H1 (cell line): ENCODE data around the gene LMX1B. TPM values are rescaled to one million over a fixed set of nuclear protein-coding genes. Genes with fewer than 3 reads are reported as not detected.

ENCODE experiments used
- CTBP2 ChIP-seq: IDR thresholded peaks from 2 replicates; pipeline ENCODE4 v1.7.0; 2011; ENCODE audit warnings: borderline replicate concordance, mild to moderate bottlenecking, moderate library complexity, mixed read lengths, low read length; ENCODE audit not compliant: insufficient read depth, insufficient read length
- HDAC6 ChIP-seq: IDR thresholded peaks from one replicate; pipeline ENCODE4 v1.7.1; 2012; ENCODE audit warnings: low read depth, mild to moderate bottlenecking, inconsistent platforms, low read length, moderate library complexity
- JUND ChIP-seq: IDR thresholded peaks from 2 replicates; pipeline ENCODE4 v1.6.1; 2011; ENCODE audit warnings: mild to moderate bottlenecking, improper control_type of control experiment, low read length
- RBBP5 ChIP-seq: IDR thresholded peaks from 2 replicates; pipeline ENCODE4 v1.7.1; 2012; ENCODE audit warnings: low read depth, mild to moderate bottlenecking, inconsistent platforms, low read length, moderate library complexity, borderline replicate concordance
- SIRT6 ChIP-seq: IDR thresholded peaks from one replicate; pipeline ENCODE4 v1.7.1; 2012; ENCODE audit warnings: low read length, inconsistent platforms
- polyA plus RNA-seq, 7 experiments: library from polyadenylated mRNA; depleted of rRNA in 3 of 7; stranded (reverse) in 5 of 7; unstranded in 2 of 7; fragments of >200 nt in 5 of 7; fragments of 200-250 nt in 2 of 7; gene quantifications; 1 replicate in 5 of 7; 2 replicates in 1 of 7; 4 replicates in 1 of 7; pipeline versions ENCODE4 v1.2.1 to v1.2.3, GENCODE V29; 2011 to 2013; ENCODE audit warnings: missing spikeins in 2 of 7, mixed read lengths in 2 of 7
- total RNA-seq: library from RNA; stranded (reverse); fragmentation: NEBNext Ultra II Directional; extraction: Animal tissue kit (Norgen Biotek cat#: 25700); gene quantifications from 2 replicates; pipeline ENCODE4 v1.2.1, GENCODE V29; 2021
- TF ChIP-seq, protein P1 (sequence below): fragments of 300-600 bp; sonication (generic); IDR thresholded peaks from 2 replicates; pipeline ENCODE4 v1.7.1; 2012; ENCODE audit warnings: low read length, moderate library complexity, mild to moderate bottlenecking, inconsistent platforms; ENCODE audit not compliant: insufficient replicate concordance

LMX1B gene
- total and polyA plus RNA-seq, 2 of the 8 experiments (the other 6 are each of a cell fraction or from before 2014, with no cell fraction given), result 0.09 to 0.37 TPM

DNA sequence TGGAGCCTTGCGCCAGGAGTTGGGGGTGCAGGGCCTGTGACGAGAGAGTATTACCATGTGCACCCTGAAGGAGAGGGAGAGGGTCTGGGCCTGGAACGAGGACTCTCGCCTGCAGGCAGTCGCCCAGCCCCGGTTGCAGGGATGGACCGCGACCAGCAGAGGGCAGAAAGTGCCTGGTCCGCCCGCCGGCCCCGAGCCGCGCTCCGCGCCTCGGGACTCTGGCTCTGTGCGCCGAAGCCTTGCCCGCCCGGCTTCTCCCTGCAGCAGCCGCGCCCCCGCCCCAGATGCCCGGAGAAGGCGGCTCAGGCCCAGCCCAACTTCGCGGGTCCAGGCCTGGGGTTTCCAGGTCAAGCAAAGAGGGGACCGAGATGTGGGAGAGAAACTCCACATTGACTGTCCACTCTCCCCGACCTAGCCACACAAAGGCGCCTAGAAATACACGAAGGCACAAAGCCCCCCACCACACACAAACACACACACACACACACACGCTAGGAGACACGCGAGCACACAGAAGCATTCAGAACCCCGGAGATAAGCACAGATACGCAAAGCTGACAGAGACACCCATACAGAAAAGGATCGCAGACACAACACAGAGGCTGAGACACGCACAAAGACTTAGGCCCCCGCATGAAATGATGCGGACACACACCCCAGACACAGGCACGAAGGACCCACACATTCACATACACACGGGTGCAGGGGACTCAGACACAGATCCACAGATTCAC lies 2.0 kb upstream of the LMX1B start (continued):
- TF ChIP-seq, protein P1, sequence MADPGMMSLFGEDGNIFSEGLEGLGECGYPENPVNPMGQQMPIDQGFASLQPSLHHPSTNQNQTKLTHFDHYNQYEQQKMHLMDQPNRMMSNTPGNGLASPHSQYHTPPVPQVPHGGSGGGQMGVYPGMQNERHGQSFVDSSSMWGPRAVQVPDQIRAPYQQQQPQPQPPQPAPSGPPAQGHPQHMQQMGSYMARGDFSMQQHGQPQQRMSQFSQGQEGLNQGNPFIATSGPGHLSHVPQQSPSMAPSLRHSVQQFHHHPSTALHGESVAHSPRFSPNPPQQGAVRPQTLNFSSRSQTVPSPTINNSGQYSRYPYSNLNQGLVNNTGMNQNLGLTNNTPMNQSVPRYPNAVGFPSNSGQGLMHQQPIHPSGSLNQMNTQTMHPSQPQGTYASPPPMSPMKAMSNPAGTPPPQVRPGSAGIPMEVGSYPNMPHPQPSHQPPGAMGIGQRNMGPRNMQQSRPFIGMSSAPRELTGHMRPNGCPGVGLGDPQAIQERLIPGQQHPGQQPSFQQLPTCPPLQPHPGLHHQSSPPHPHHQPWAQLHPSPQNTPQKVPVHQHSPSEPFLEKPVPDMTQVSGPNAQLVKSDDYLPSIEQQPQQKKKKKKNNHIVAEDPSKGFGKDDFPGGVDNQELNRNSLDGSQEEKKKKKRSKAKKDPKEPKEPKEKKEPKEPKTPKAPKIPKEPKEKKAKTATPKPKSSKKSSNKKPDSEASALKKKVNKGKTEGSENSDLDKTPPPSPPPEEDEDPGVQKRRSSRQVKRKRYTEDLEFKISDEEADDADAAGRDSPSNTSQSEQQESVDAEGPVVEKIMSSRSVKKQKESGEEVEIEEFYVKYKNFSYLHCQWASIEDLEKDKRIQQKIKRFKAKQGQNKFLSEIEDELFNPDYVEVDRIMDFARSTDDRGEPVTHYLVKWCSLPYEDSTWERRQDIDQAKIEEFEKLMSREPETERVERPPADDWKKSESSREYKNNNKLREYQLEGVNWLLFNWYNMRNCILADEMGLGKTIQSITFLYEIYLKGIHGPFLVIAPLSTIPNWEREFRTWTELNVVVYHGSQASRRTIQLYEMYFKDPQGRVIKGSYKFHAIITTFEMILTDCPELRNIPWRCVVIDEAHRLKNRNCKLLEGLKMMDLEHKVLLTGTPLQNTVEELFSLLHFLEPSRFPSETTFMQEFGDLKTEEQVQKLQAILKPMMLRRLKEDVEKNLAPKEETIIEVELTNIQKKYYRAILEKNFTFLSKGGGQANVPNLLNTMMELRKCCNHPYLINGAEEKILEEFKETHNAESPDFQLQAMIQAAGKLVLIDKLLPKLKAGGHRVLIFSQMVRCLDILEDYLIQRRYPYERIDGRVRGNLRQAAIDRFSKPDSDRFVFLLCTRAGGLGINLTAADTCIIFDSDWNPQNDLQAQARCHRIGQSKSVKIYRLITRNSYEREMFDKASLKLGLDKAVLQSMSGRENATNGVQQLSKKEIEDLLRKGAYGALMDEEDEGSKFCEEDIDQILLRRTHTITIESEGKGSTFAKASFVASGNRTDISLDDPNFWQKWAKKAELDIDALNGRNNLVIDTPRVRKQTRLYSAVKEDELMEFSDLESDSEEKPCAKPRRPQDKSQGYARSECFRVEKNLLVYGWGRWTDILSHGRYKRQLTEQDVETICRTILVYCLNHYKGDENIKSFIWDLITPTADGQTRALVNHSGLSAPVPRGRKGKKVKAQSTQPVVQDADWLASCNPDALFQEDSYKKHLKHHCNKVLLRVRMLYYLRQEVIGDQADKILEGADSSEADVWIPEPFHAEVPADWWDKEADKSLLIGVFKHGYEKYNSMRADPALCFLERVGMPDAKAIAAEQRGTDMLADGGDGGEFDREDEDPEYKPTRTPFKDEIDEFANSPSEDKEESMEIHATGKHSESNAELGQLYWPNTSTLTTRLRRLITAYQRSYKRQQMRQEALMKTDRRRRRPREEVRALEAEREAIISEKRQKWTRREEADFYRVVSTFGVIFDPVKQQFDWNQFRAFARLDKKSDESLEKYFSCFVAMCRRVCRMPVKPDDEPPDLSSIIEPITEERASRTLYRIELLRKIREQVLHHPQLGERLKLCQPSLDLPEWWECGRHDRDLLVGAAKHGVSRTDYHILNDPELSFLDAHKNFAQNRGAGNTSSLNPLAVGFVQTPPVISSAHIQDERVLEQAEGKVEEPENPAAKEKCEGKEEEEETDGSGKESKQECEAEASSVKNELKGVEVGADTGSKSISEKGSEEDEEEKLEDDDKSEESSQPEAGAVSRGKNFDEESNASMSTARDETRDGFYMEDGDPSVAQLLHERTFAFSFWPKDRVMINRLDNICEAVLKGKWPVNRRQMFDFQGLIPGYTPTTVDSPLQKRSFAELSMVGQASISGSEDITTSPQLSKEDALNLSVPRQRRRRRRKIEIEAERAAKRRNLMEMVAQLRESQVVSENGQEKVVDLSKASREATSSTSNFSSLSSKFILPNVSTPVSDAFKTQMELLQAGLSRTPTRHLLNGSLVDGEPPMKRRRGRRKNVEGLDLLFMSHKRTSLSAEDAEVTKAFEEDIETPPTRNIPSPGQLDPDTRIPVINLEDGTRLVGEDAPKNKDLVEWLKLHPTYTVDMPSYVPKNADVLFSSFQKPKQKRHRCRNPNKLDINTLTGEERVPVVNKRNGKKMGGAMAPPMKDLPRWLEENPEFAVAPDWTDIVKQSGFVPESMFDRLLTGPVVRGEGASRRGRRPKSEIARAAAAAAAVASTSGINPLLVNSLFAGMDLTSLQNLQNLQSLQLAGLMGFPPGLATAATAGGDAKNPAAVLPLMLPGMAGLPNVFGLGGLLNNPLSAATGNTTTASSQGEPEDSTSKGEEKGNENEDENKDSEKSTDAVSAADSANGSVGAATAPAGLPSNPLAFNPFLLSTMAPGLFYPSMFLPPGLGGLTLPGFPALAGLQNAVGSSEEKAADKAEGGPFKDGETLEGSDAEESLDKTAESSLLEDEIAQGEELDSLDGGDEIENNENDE, result no peak
- TF ChIP-seq CTBP2 (no peak), JUND (no peak), HDAC6 (no peak), RBBP5 (peak; percentile 28; the same call in 1 of the 2 replicates), SIRT6 (no peak)
